Superior temporal gyrus (tissue), 1 donor: ENCODE measurements around the gene PARP6.
A peak's percentile ranks its signal among the peaks of the same experiment; 100 is the strongest.

Source experiments
- DNase-seq: peaks from one replicate; pipeline ENCODE4 v3.0.0-alpha.2; 2016; ENCODE audit errors: extremely low spot score

Gene PARP6

GRCh38 chr15:72231833-72232478 lies 40.4 kb downstream of the PARP6 start:
- peak; percentile 64 for DNase-seq

GRCh38 chr15:72231066-72231832 lies 41.1 kb downstream of the PARP6 start, which contains the start of gene PKM:
TSS of gene PKM (minus strand) at chr15:72231190. CDS start at chr15:72219097, 12,093 bp downstream.
- peak; percentile 84 for DNase-seq

GRCh38 chr15:72230197-72231065 lies 41.9 kb downstream of the PARP6 start:
- DNase-seq = peak; percentile 74

DNA sequence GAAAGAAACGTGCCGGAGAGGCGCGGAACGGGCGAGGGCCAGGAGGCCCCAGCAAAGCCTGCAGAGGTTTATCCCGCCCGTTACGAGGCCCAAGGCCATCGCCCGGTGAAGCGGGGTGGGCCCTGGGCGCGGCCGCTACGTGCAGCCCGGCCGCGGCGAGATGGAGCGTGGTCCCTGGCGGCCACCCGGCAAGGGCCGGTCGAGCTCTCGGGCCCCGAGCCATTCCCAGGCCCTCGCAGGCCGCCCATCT lies 42.5 kb downstream of the PARP6 start:
- DNase-seq = no peak

DNA sequence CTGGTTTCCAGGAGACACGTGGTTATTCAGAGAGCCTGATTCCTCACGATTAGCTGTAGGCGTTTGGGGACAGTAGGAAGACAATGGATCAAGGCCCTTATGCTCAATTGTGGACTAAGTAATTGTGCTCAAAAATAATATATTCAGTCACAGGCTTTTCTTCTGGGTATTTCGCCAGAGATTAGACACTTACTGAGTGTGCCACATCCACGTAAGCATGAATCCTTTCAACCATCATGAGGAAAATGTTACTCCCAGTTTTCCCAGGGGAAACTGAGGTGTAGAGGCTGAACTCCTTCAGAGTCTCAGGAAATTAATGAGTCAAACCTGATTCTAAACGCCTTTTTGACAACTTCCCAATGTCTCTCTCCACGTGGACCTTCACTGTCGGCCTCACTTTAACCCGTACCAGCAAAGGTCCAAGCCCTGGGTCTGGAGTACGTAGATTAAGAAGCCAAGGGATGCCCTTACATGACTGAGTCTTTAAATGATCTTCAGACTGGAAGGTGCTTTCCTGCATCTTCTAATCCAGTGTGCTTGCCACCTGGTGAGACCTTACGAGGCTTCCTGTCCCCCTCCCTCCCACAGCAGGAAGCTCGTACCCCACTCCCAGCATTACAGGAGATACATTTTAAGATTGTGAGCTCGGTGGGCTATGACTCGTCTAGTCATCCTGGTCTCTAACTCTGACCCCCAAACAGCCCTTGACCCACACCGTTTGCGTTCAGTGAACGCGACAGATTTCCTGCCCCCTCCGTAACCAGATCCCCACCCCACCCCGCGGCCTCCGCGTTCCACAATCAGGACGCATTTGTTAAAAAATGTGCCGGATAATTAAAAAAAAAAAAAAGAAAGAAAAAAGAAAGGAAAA lies 43.0 kb downstream of the PARP6 start:
- peak; percentile 42 for DNase-seq

- no peak for DNase-seq
Observed at GRCh38 chr15:72227720-72228119, 44.6 kb downstream of the PARP6 start.

DNA sequence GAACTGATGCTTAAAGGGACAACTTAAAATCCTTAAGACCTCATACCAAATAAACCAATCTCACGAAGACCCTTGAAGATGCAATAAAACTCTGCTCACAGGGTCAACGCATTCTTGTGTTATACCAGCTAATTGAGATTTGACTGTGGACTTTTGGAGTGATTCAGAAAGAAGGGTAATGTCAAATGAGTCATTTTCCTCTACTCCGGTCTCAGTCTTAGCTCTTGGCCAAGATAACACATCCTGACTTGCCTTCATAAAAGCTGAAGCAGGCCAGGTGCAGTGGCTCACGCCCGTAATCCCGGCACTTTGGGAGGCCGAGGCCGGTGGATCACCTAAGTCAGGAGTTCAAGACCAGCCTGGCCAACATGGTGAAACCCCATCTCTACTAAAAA lies 45.2 kb downstream of the PARP6 start:
- DNase-seq = no peak

- no peak for DNase-seq
Observed at GRCh38 chr15:72223278-72223677, 49.1 kb downstream of the PARP6 start.

GRCh38 chr15:72222393-72222792 lies 50.0 kb downstream of the PARP6 start:
- no peak for DNase-seq

DNA sequence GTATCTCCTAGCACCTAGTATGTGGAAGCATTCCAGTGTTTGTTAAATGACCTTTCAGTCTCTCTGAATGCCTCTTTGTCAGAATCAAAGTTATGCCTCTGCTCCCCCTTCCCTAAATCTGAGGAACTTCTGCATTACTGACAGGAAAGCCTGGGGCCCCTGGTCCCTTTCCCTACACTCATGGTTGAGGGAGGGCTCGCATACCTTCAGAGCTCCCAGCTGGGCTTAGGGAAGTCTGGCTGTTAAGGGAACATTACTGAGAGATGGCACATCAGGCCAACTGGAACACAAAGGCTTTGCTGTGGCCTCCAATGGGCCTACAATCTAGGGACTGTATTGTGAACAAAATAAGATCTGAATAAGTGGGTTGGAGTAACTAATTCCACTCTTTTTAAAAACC lies 51.7 kb downstream of the PARP6 start:
- DNase-seq = no peak

DNA sequence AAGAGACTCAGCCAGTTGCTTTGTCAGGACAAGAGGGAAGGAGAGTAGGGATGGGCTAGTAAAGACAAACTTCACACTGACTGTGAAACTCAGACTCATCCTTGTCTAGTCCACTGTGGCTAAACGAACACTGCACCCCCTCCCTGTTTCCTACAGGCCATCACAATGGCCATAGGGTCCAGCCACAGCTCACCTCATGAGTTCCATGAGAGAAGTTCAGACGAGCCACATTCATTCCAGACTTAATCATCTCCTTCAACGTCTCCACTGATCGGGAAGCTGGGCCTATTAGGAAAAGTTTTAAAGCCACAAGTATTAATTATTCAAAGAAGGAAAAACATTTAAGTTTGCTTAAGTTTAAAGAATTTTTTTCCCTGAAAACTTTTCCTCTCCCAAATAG lies 55.1 kb downstream of the PARP6 start:
- no peak for DNase-seq

DNA sequence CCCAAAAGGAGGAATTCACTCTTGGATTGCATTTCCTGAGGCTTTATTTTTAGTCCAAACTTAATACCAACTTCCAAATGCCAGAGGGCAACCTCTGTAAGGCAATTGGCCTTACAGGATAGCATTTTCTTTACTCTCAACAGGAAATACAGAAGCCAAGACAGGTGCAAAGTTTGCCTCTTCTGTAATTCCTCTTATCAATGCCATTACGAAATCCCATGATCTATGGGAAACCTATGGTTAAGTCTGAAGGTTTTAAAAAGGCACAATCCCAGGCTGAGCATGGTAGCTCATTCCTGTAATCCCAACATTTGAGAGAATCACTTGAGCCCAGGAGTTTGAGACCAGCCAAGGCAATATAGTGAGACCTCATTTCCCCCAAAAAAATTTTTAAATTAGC lies 56.3 kb downstream of the PARP6 start:
- no peak for DNase-seq

- DNase-seq = no peak
Observed at GRCh38 chr15:72207558-72208085, 64.7 kb downstream of the PARP6 start.

DNA sequence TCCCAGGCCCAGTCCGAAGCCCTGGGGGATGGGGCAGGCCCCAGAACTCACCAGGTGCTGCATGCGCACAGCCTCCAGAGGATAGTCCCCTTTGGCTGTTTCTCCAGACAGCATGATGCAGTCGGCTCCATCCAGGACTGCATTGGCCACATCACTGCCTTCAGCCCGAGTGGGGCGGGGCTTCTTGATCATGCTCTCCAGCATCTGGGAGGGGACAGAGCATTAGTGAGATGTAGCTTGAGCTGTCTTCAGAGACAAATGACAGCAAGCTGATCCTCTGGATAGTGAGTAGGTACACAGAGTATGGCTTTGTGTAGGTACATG lies 65.7 kb downstream of the PARP6 start:
- no peak for DNase-seq

GRCh38 chr15:72205896-72206676 lies 66.3 kb downstream of the PARP6 start:
- no peak for DNase-seq

DNA sequence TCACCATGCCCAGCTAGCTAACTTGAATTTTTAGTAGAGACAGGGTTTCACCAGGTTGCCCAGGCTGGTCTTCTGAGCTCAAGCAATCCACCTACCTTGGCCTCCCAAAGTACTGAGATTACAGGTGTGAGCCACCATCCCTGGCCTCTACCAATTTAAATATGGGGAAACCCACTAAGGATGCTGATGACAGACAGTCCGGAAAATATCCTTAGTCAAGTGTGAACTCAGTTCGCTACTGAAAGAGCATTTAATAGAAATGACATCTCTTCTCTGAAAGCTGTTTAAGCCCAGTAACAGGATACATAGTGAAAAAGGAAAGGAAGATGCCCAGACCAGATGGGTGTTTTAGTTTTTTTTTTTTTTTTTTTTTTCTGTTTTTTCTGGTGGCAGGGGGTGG lies 67.1 kb downstream of the PARP6 start:
- DNase-seq = no peak

GRCh38 chr15:72203507-72203837 lies 68.9 kb downstream of the PARP6 start:
- DNase-seq = peak; percentile 90

- no peak for DNase-seq
Observed at GRCh38 chr15:72202801-72203506, 69.4 kb downstream of the PARP6 start.

- DNase-seq = no peak
Observed at GRCh38 chr15:72202302-72202701, 70.1 kb downstream of the PARP6 start.

- DNase-seq = no peak
Observed at GRCh38 chr15:72201391-72201921, 70.9 kb downstream of the PARP6 start.
